Breast epithelium (tissue), 3 donors: ENCODE data around the gene RNF121.

Experiments used
- POLR2A ChIP-seq: fragments of 450-650 bp; IDR thresholded peaks from one replicate; pipeline ENCODE4 v1.6.1; 2016; ENCODE audit warnings: antibody characterized with exemption, mild to moderate bottlenecking, moderate library complexity
- POLR2AphosphoS5 ChIP-seq, 3 donors: sonication (generic); formaldehyde crosslinking; IDR thresholded peaks; one replicate each; pipeline ENCODE4 v1.6.1; 2017; ENCODE audit warnings: antibody characterized with exemption in 3 of 3
- TF ChIP-seq, protein P1 (sequence below), 3 donors: fragments of 450-650 bp; IDR thresholded peaks; one replicate each; pipeline ENCODE4 v1.5.1; 2016 to 2017; ENCODE audit warnings: antibody characterized with exemption in 3 of 3, mild to moderate bottlenecking in 3 of 3, moderate library complexity in 3 of 3

DNA sequence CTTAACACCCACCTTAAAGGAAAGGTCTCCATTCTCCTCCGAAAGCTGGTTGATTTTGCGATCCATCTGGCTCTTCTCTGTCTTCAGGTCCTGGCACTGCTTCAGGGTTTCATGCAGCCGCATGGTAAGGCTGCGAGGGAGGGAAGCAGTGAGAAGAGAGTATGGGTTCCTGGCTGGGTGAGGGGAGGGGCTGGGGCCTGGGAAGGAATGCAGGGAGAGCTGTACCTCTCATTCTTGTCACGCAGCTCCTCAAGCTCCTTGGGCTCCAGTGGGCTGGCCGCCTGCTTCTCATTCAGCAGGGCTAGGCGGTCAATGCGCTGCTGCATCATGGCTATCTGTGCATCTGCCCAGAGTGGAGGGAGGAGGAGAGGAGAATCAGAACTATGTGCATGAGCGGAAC is 89.3 kb downstream of the RNF121 start:
- TF ChIP-seq, protein P1, sequence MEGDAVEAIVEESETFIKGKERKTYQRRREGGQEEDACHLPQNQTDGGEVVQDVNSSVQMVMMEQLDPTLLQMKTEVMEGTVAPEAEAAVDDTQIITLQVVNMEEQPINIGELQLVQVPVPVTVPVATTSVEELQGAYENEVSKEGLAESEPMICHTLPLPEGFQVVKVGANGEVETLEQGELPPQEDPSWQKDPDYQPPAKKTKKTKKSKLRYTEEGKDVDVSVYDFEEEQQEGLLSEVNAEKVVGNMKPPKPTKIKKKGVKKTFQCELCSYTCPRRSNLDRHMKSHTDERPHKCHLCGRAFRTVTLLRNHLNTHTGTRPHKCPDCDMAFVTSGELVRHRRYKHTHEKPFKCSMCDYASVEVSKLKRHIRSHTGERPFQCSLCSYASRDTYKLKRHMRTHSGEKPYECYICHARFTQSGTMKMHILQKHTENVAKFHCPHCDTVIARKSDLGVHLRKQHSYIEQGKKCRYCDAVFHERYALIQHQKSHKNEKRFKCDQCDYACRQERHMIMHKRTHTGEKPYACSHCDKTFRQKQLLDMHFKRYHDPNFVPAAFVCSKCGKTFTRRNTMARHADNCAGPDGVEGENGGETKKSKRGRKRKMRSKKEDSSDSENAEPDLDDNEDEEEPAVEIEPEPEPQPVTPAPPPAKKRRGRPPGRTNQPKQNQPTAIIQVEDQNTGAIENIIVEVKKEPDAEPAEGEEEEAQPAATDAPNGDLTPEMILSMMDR (IDR thresholded peaks at IDR 0.05), result no peak
- TF ChIP-seq POLR2AphosphoS5 (IDR thresholded peaks at IDR 0.05) (no peak), POLR2A (no peak)
